Loucy (cell line): ENCODE measurements around the gene TTC13.

Experiments
- H2AFZ ChIP-seq: fragments of 200-600 bp; sonication (generic); 2 replicates; pipeline ENCODE4 v1.6.0; 2016; ENCODE audit warnings: antibody characterized with exemption, mild to moderate bottlenecking, low read length, moderate library complexity
- H3F3A ChIP-seq: fragments of 200-600 bp; 2 replicates; pipeline ENCODE4 v1.6.0; 2016; ENCODE audit warnings: antibody characterized with exemption, low read depth, mild to moderate bottlenecking
- H3K27me3 ChIP-seq: fragments of 200-600 bp; sonication (generic); 2 replicates; pipeline ENCODE4 v1.6.1; 2014; ENCODE audit warnings: low read length, mild to moderate bottlenecking; ENCODE audit not compliant: insufficient read depth, poor library complexity, severe bottlenecking
- H3K36me3 ChIP-seq: fragments of 200-600 bp; sonication (generic); 2 replicates; pipeline ENCODE4 v1.6.1; 2016; ENCODE audit warnings: low read length; ENCODE audit not compliant: insufficient read depth
- H3K4me1 ChIP-seq: fragments of 200-600 bp; sonication (generic); 2 replicates; pipeline ENCODE4 v1.5.1; 2014; ENCODE audit warnings: low read length, mild to moderate bottlenecking; ENCODE audit not compliant: insufficient read depth, poor library complexity, severe bottlenecking
- H3K4me2 ChIP-seq: fragments of 200-600 bp; sonication (generic); 2 replicates; pipeline ENCODE4 v1.6.0; 2014; ENCODE audit warnings: antibody characterized with exemption, low read length, low read depth, mild to moderate bottlenecking; ENCODE audit not compliant: poor library complexity, severe bottlenecking
- H3K4me3 ChIP-seq: fragments of 200-600 bp; sonication (generic); 2 replicates; pipeline ENCODE4 v1.5.1; 2014; ENCODE audit warnings: low read length, mild to moderate bottlenecking, mixed read lengths; ENCODE audit not compliant: poor library complexity, severe bottlenecking
- H3K79me2 ChIP-seq: fragments of 200-600 bp; sonication (generic); 2 replicates; pipeline ENCODE4 v1.6.1; 2014; ENCODE audit warnings: low read length; ENCODE audit not compliant: insufficient read depth
- H3K9ac ChIP-seq: fragments of 200-600 bp; sonication (generic); 2 replicates; pipeline ENCODE4 v1.6.0; 2014; ENCODE audit warnings: mild to moderate bottlenecking, low read depth, low read length, moderate library complexity; ENCODE audit not compliant: poor library complexity, severe bottlenecking
- H3K9me2 ChIP-seq: fragments of 200-600 bp; sonication (generic); replicated peaks from 2 replicates; pipeline ENCODE4 v1.6.1; 2016; ENCODE audit warnings: low read depth, low read length, mixed read lengths
- H3K9me3 ChIP-seq: fragments of 200-600 bp; sonication (generic); 2 replicates; pipeline ENCODE4 v1.6.1; 2014; ENCODE audit warnings: mild to moderate bottlenecking, antibody characterized with exemption, low read length, low read depth; ENCODE audit not compliant: insufficient read depth
- H4K20me1 ChIP-seq: fragments of 200-600 bp; sonication (generic); 2 replicates; pipeline ENCODE4 v1.6.0; 2014; ENCODE audit warnings: antibody characterized with exemption, low read length, mild to moderate bottlenecking; ENCODE audit not compliant: insufficient read depth, poor library complexity, severe bottlenecking
- EZH2phosphoT487 ChIP-seq: fragments of 200-600 bp; IDR thresholded peaks from 2 replicates; pipeline ENCODE4 v1.6.1; 2018; ENCODE audit warnings: antibody characterized with exemption, mild to moderate bottlenecking, moderate library complexity, borderline replicate concordance
- TF ChIP-seq, protein P1 (sequence below): fragments of 200-600 bp; sonication (generic); conservative IDR thresholded peaks from 2 replicates; pipeline ENCODE4 v1.5.1; 2014; ENCODE audit warnings: mild to moderate bottlenecking, antibody characterized with exemption, low read length

Gene TTC13

GRCh38 chr1:230958370-230958769, 20.3 kb downstream of the TTC13 start:
- Histone ChIP-seq H3K36me3 (peaks cover 3% of the 10 kb centered on the region; the same call in 1 of the 2 replicates), H3K79me2 (no peaks in the 10 kb centered on the region), H3K4me3 (no peak overlapping the region), H3K9ac (no peak overlapping the region), H3K9me2 (no peaks in the 10 kb centered on the region), H2AFZ (no peak overlapping the region), H4K20me1 (no peaks in the 10 kb centered on the region), H3K4me1 (no peaks in the 10 kb centered on the region), H3F3A (no peaks in the 10 kb centered on the region), H3K27me3 (no peaks in the 10 kb centered on the region), H3K4me2 (no peak overlapping the region), H3K9me3 (no peaks in the 10 kb centered on the region)
- TF ChIP-seq EZH2phosphoT487 = no peak
- TF ChIP-seq, protein P1, sequence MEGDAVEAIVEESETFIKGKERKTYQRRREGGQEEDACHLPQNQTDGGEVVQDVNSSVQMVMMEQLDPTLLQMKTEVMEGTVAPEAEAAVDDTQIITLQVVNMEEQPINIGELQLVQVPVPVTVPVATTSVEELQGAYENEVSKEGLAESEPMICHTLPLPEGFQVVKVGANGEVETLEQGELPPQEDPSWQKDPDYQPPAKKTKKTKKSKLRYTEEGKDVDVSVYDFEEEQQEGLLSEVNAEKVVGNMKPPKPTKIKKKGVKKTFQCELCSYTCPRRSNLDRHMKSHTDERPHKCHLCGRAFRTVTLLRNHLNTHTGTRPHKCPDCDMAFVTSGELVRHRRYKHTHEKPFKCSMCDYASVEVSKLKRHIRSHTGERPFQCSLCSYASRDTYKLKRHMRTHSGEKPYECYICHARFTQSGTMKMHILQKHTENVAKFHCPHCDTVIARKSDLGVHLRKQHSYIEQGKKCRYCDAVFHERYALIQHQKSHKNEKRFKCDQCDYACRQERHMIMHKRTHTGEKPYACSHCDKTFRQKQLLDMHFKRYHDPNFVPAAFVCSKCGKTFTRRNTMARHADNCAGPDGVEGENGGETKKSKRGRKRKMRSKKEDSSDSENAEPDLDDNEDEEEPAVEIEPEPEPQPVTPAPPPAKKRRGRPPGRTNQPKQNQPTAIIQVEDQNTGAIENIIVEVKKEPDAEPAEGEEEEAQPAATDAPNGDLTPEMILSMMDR = no peak

- no peak for TF ChIP-seq EZH2phosphoT487
- TF ChIP-seq, protein P1 = no peak
- Histone ChIP-seq H3K79me2 (no peaks in the 10 kb centered on the region), H2AFZ (no peak overlapping the region), H3K4me1 (no peaks in the 10 kb centered on the region), H3K36me3 (peaks cover 5% of the 10 kb centered on the region; the same call in 1 of the 2 replicates), H3K4me3 (no peak overlapping the region), H3K9me3 (no peaks in the 10 kb centered on the region), H3K9me2 (no peaks in the 10 kb centered on the region), H3K4me2 (no peak overlapping the region), H4K20me1 (no peaks in the 10 kb centered on the region), H3K9ac (no peak overlapping the region), H3K27me3 (no peaks in the 10 kb centered on the region), H3F3A (no peaks in the 10 kb centered on the region)
Measured at GRCh38 chr1:230957580-230957989, 21.1 kb downstream of the TTC13 start.

DNA sequence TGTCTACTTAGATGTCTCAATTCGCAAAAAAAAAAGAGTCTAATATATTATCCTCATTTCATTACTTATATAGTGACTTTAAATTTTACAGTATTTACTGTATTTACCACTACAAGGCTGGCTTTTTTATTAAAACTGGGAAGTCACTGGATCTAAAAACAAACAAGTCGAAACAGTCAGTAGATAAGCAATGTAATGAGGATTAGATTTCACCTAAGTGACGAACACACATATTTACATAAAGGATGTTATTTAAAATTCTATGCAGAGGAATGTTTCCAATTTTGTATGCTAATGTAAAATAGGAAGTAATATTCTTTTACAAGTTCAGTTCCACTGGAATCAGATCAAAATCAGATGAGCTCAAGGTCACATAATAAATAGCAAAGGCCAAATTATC, 28.3 kb downstream of the TTC13 start:
- TF ChIP-seq EZH2phosphoT487 = no peak
- TF ChIP-seq, protein P1 = no peak
- H3F3A ChIP-seq = no peaks in the 10 kb centered on the region
- H3K36me3 ChIP-seq = peaks cover 3% of the 10 kb centered on the region; the same call in 1 of the 2 replicates
- H3K4me3 ChIP-seq = no peak overlapping the region
- no peaks in the 10 kb centered on the region for H4K20me1 ChIP-seq
- H3K9me2 ChIP-seq = no peaks in the 10 kb centered on the region
- no peaks in the 10 kb centered on the region for H3K27me3 ChIP-seq
- H3K79me2 ChIP-seq = no peaks in the 10 kb centered on the region
- H3K4me2 ChIP-seq = no peak overlapping the region
- H3K9ac ChIP-seq = no peak overlapping the region
- H3K4me1 ChIP-seq = no peaks in the 10 kb centered on the region
- no peaks in the 10 kb centered on the region for H3K9me3 ChIP-seq
- no peak overlapping the region for H2AFZ ChIP-seq
